GM12878 (cell line): Measurements from ENCODE around the gene CDCA7L. TPM values are rescaled to one million over a fixed set of nuclear protein-coding genes. Genes with fewer than 3 reads are reported as not detected.

ENCODE experiments used
- ATAC-seq: fragments of 200-7000 bp; cut with Tn5 transposase; 3 replicates; pipeline ENCODE4 v1.9.1; 2020; ENCODE audit warnings: mild to moderate bottlenecking, moderate library complexity
- BruUV-seq: library from RNA; stranded (reverse); fragments of 400-500 nt; replicated peaks from 2 replicates; lab custom pipeline; 2021; lab: Mats Ljungman, UMichigan
- CTCF ChIA-PET: fragments of 300-600 bp; sonication (Branson Sonifier 250); formaldehyde crosslinking; extraction: SDS; loops from one replicate; lab custom pipeline; 2021; ENCODE audit warnings: inconsistent platforms; lab: Yijun Ruan, JAX
- POLR2A ChIA-PET: fragments of 350-600 bp; formaldehyde crosslinking; extraction: SDS; loops from one replicate; lab custom pipeline; 2021; ENCODE audit warnings: inconsistent platforms; lab: Charles Lee
- RAD21 ChIA-PET: fragments of 300-600 bp; sonication (Branson Sonifier 250); formaldehyde crosslinking; loops from one replicate; lab custom pipeline; 2023; ENCODE audit warnings: antibody characterized with exemption; ENCODE audit not compliant: unreplicated experiment; lab: Charles Lee
- SMC1A ChIA-PET: fragments of 300-600 bp; sonication (Branson Sonifier 250); formaldehyde crosslinking; loops from one replicate; lab custom pipeline; 2023; ENCODE audit not compliant: unreplicated experiment, uncharacterized antibody; lab: Charles Lee
- DNase-seq: peaks from one replicate; pipeline ENCODE4 v3.0.0-alpha.2; 2011; ENCODE audit warnings: low read depth, low spot score
- FAIRE-seq: peaks from 3 replicates; lab custom pipeline; 2011; peaks lifted over from hg19 to GRCh38; lab: Jason Lieb, UNC
- H2AFZ ChIP-seq: 2 replicates; pipeline ENCODE4 v1.6.0; 2011; ENCODE audit warnings: low read depth, low read length, control low read depth; ENCODE audit not compliant: control insufficient read depth
- H3K27ac ChIP-seq: 2 replicates; pipeline ENCODE4 v1.5.1; 2011; ENCODE audit warnings: control low read depth; ENCODE audit not compliant: control insufficient read depth, insufficient read depth
- H3K27me3 ChIP-seq, 2 experiments: replicated peaks in 1 of 2; 2 replicates each; pipeline versions ENCODE4 v1.6.0 to v1.6.1; 2011; ENCODE audit warnings: low read length in 1 of 2; ENCODE audit not compliant: control insufficient read depth in 2 of 2, insufficient read depth in 2 of 2
- H3K36me3 ChIP-seq, 2 experiments: 2 replicates each; pipeline ENCODE4 v1.5.1; 2011; ENCODE audit warnings: low read length in 1 of 2; ENCODE audit not compliant: control insufficient read depth in 2 of 2, insufficient read depth in 2 of 2
- H3K4me1 ChIP-seq: 2 replicates; pipeline ENCODE4 v1.6.1; 2011; ENCODE audit warnings: mild to moderate bottlenecking, low read length, moderate library complexity, mixed read lengths; ENCODE audit not compliant: control insufficient read depth, insufficient read depth
- H3K4me2 ChIP-seq: 2 replicates; pipeline ENCODE4 v1.6.0; 2011; ENCODE audit warnings: control low read depth; ENCODE audit not compliant: control insufficient read depth, insufficient read depth
- H3K4me3 ChIP-seq: fragments of 200-600 bp; sonication (generic); 2 replicates; pipeline ENCODE4 v1.5.1; 2016
- H3K79me2 ChIP-seq: 2 replicates; pipeline ENCODE4 v1.6.0; 2011; ENCODE audit warnings: low read length; ENCODE audit not compliant: control insufficient read depth, insufficient read depth
- H3K9ac ChIP-seq: 2 replicates; pipeline ENCODE4 v1.8.0; 2011; ENCODE audit warnings: low read length, control low read depth, mixed read lengths; ENCODE audit not compliant: control insufficient read depth, insufficient read depth
- H3K9me3 ChIP-seq: replicated peaks from 3 replicates; pipeline ENCODE4 v1.5.1; 2011; ENCODE audit warnings: mild to moderate bottlenecking, low read length; ENCODE audit not compliant: control insufficient read depth, insufficient read depth
- H4K20me1 ChIP-seq: 2 replicates; pipeline ENCODE4 v1.6.0; 2011; ENCODE audit not compliant: control insufficient read depth, insufficient read depth
- BCL11A ChIP-seq: IDR thresholded peaks from 2 replicates; pipeline ENCODE4 v1.6.1; 2011; ENCODE audit warnings: low read depth, low read length
- E2F4 ChIP-seq: IDR thresholded peaks from 2 replicates; pipeline ENCODE4 v1.6.1; 2012; ENCODE audit warnings: low read depth, low read length, improper control_type of control experiment
- E2F8 ChIP-seq: fragments of 450-650 bp; IDR thresholded peaks from 2 replicates; pipeline ENCODE4 v1.6.1; 2018; ENCODE audit warnings: mild to moderate bottlenecking, low read depth, moderate library complexity; ENCODE audit not compliant: partially characterized antibody
- GABPA ChIP-seq: IDR thresholded peaks from 2 replicates; pipeline ENCODE4 v1.6.1; 2014; ENCODE audit warnings: antibody characterized with exemption, low read depth, mild to moderate bottlenecking, inconsistent platforms
- KAT2A ChIP-seq: conservative IDR thresholded peaks from 2 replicates; pipeline ENCODE4 v1.6.1; 2011; ENCODE audit warnings: low read depth, low read length; ENCODE audit not compliant: control insufficient read depth
- PML ChIP-seq: IDR thresholded peaks from 2 replicates; pipeline ENCODE4 v1.6.1; 2012; ENCODE audit warnings: low read length, inconsistent platforms
- SMC3 ChIP-seq: IDR thresholded peaks from 2 replicates; pipeline ENCODE4 v1.6.1; 2011; ENCODE audit warnings: low read length, improper control_type of control experiment, borderline replicate concordance
- ZNF687 ChIP-seq: fragments of 450-650 bp; IDR thresholded peaks from 2 replicates; pipeline ENCODE4 v1.6.1; 2017; ENCODE audit warnings: mild to moderate bottlenecking, moderate library complexity
- WGBS: methylation state at CpG from one replicate; pipeline ENCODE4 v1.1.6; 2016; ENCODE audit warnings: low lambda C conversion rate; ENCODE audit not compliant: insufficient replicate concordance, insufficient coverage; ENCODE audit errors: missing lambda C conversion rate; 5-methylcytosine and 5-hydroxymethylcytosine counted together
- in situ Hi-C: fragments of 300-500 bp; cut with MboI; formaldehyde crosslinking; loops from 9 replicates; pipeline ENCODE4 v1.14.3; 2018; ENCODE audit warnings: mixed read lengths
- intact Hi-C: fragments of 100-400 bp; cut with micrococcal nuclease; formaldehyde crosslinking; loops from one replicate; pipeline ENCODE4 v1.14.2; 2022; ENCODE audit not compliant: unreplicated experiment
- polyA plus RNA-seq, 11 experiments: library from polyadenylated mRNA; depleted of rRNA in 4 of 11; unstranded in 6 of 11; stranded (reverse) in 5 of 11; fragments of >200 nt; fragmentation: Nextera tagmentation in 4 of 11; fragmentation: Illumina TruSeq in 1 of 11; extraction: Ambion mirVana in 4 of 11; extraction: Trizol in 1 of 11; gene quantifications; 1 replicate in 1 of 11; 2 replicates in 10 of 11; pipeline versions ENCODE4 v1.2.1 to v1.2.3, GENCODE V29; 2011 to 2016; ENCODE audit warnings: inconsistent platforms in 2 of 11, missing spikeins in 2 of 11, low read depth in 1 of 11
- total RNA-seq, 4 experiments: library from RNA; depleted of rRNA in 3 of 4; stranded (reverse); fragments of >200 nt in 3 of 4; fragmentation: Illumina TruSeq in 1 of 4; extraction: Trizol in 1 of 4; gene quantifications; 2 replicates each; pipeline versions ENCODE4 v1.2.1 to v1.2.3, GENCODE V29; 2013 to 2021

The CDCA7L gene
- total and polyA plus RNA-seq, 10 of the 15 experiments (the other 5 are each of a cell fraction or from before 2014, with no cell fraction given), result 30.3 to 92.2 (median 68.5) TPM

- TF ChIP-seq KAT2A (no peak), GABPA (no peak), E2F4 (no peak), SMC3 (no peak), PML (no peak), ZNF687 (no peak)
These were observed 40.4 kb upstream of the CDCA7L start (continued) for GRCh38 chr7:21986096-21986495.

GRCh38 chr7:21984042-21984441, 38.3 kb upstream of the CDCA7L start:
- no peak for TF ChIP-seq BCL11A
- no peak for TF ChIP-seq E2F8
- TF ChIP-seq, all 136 proteins: peak for 0
- WGBS, result 75% methylated on average over 2 of the region's 2 CpGs
- Histone ChIP-seq H3K9ac (no peak overlapping the region), H3K4me3 (no peak overlapping the region), H4K20me1 (no peaks in the 10 kb centered on the region), H3K9me3 (no peaks in the 10 kb centered on the region), H3K27me3 (no peaks in the 10 kb centered on the region; a peak in 1 of 4 replicates), H3K4me2 (no peak overlapping the region), H2AFZ (no peak overlapping the region), H3K36me3 (no peaks in the 10 kb centered on the region), H3K27ac (no peak overlapping the region), H3K79me2 (no peaks in the 10 kb centered on the region), H3K4me1 (no peaks in the 10 kb centered on the region)
- ATAC-seq, result no peak
- no TSS peak for BruUV-seq
- ChIA-PET SMC1A (interaction anchor here (0.8 to 1.0 kb wide), 2 partner anchors 9 to 114 kb away, joined by 3 read pairs; no protein-coding TSS in a partner anchor), POLR2A (no interaction called here), CTCF (interaction anchor here (1.6 kb wide), 1 partner anchor 16 kb away, joined by 4 read pairs; no protein-coding TSS in a partner anchor), RAD21 (no interaction called here)
- in situ Hi-C loops, result no loop called here
- no peak for DNase-seq
- intact Hi-C loops, result loop anchor here (5.0 kb wide), 1 partner anchor 102 kb away; no protein-coding TSS in a partner anchor
- FAIRE-seq, result no peak
